CD14-positive monocyte (primary cell): Measurements from ENCODE around the gene TPM1. TPM values are rescaled to one million over a fixed set of nuclear protein-coding genes. Genes with fewer than 3 reads are reported as not detected.
A peak's percentile ranks its signal among the peaks of the same experiment; 100 is the strongest.
"Not testable (repeated sequence)": the region's sequence is repeated elsewhere in the genome, so short reads cannot be mapped to it uniquely, and the experiment has no call there.

Source experiments
- DNase-seq, 3 donors: peaks; one replicate each; pipeline ENCODE4 v3.0.0-alpha.2; 2011 to 2022
- H2AFZ ChIP-seq: 2 replicates; pipeline ENCODE4 v1.6.0; 2012; ENCODE audit warnings: mild to moderate bottlenecking, low read depth, low read length, inconsistent platforms; ENCODE audit not compliant: insufficient read depth, poor library complexity, severe bottlenecking
- H3K27ac ChIP-seq, 2 donors: 1 replicate in 1 of 2; 2 replicates in 1 of 2; pipeline ENCODE4 v1.5.1; 2012 to 2013; ENCODE audit warnings: low read length in 2 of 2, control low read depth in 1 of 2, inconsistent platforms in 1 of 2, low read depth in 1 of 2, mild to moderate bottlenecking in 1 of 2
- H3K27me3 ChIP-seq, 2 donors: one replicate each; pipeline versions ENCODE4 v1.6.0 to v1.6.1; 2011 to 2013; ENCODE audit warnings: low read length in 2 of 2; ENCODE audit not compliant: control insufficient read depth in 2 of 2, insufficient read depth in 2 of 2
- H3K36me3 ChIP-seq, 2 donors: replicated peaks in 1 of 2; 1 replicate in 1 of 2; 2 replicates in 1 of 2; pipeline versions ENCODE4 v1.5.1 to v1.6.1; 2012 to 2013; ENCODE audit warnings: low read length in 2 of 2, control low read depth in 1 of 2, inconsistent platforms in 1 of 2, mild to moderate bottlenecking in 1 of 2; ENCODE audit not compliant: insufficient read depth in 2 of 2, control insufficient read depth in 1 of 2
- H3K4me1 ChIP-seq, 2 donors: 1 replicate in 1 of 2; 2 replicates in 1 of 2; pipeline versions ENCODE4 v1.5.1 to v1.6.1; 2012 to 2013; ENCODE audit warnings: low read length in 2 of 2, control low read depth in 1 of 2, inconsistent platforms in 1 of 2, mild to moderate bottlenecking in 1 of 2, moderate library complexity in 1 of 2; ENCODE audit not compliant: insufficient read depth in 2 of 2, control insufficient read depth in 1 of 2
- H3K4me2 ChIP-seq: replicated peaks from 2 replicates; pipeline ENCODE3; 2012; ENCODE audit warnings: low read length, moderate library complexity, mild to moderate bottlenecking; ENCODE audit not compliant: poor library complexity, severe bottlenecking; ENCODE audit errors: extremely low read depth
- H3K4me3 ChIP-seq, 3 experiments: fragments of 200-600 bp in 1 of 3; sonication (generic) in 1 of 3; replicated peaks in 1 of 3; 1 replicate in 2 of 3; 2 replicates in 1 of 3; pipeline ENCODE4 v1.5.1; 2011 to 2013; ENCODE audit warnings: low read length in 3 of 3, mild to moderate bottlenecking in 3 of 3, control low read depth in 2 of 3, low read depth in 2 of 3, inconsistent platforms in 1 of 3, moderate library complexity in 1 of 3
- H3K79me2 ChIP-seq: 2 replicates; pipeline ENCODE4 v1.6.0; 2012; ENCODE audit warnings: mild to moderate bottlenecking, control low read depth, inconsistent platforms, low read length, moderate library complexity; ENCODE audit not compliant: insufficient read depth
- H3K9ac ChIP-seq: 2 replicates; pipeline ENCODE4 v1.6.0; 2017; ENCODE audit warnings: low read length, mild to moderate bottlenecking; ENCODE audit not compliant: insufficient read depth, poor library complexity, severe bottlenecking
- H3K9me3 ChIP-seq, 2 donors: replicated peaks in 1 of 2; 1 replicate in 1 of 2; 2 replicates in 1 of 2; pipeline versions ENCODE4 v1.5.1 to v1.6.1; 2012 to 2013; ENCODE audit warnings: low read length in 2 of 2, control low read depth in 1 of 2; ENCODE audit not compliant: control insufficient read depth in 1 of 2, insufficient read depth in 1 of 2
- H4K20me1 ChIP-seq: 2 replicates; pipeline ENCODE4 v1.6.0; 2012; ENCODE audit warnings: mild to moderate bottlenecking, low read length, control low read depth, moderate library complexity; ENCODE audit not compliant: insufficient read depth
- H3K27ac Mint-ChIP-seq, 7 donors: one replicate each; pipeline ENCODE4 v1.8.0; 2020; ENCODE audit warnings: mild to moderate bottlenecking in 7 of 7, mixed read lengths in 7 of 7, moderate library complexity in 6 of 7, inconsistent platforms in 2 of 7
- H3K27me3 Mint-ChIP-seq, 3 donors: one replicate each; pipeline ENCODE4 v1.8.0; 2021 to 2022; ENCODE audit warnings: low read depth in 3 of 3, mild to moderate bottlenecking in 3 of 3, mixed read lengths in 3 of 3, moderate library complexity in 3 of 3, inconsistent platforms in 1 of 3
- H3K36me3 Mint-ChIP-seq, 2 donors: one replicate each; pipeline ENCODE4 v1.8.0; 2020; ENCODE audit warnings: mixed read lengths in 2 of 2, inconsistent platforms in 1 of 2, mild to moderate bottlenecking in 1 of 2
- H3K4me1 Mint-ChIP-seq: one replicate; pipeline ENCODE4 v1.8.0; 2020; ENCODE audit warnings: mild to moderate bottlenecking, mixed read lengths
- H3K4me3 Mint-ChIP-seq, 2 donors: one replicate each; pipeline ENCODE4 v1.8.0; 2020; ENCODE audit warnings: mild to moderate bottlenecking in 2 of 2, mixed read lengths in 2 of 2, moderate library complexity in 1 of 2
- H3K9me3 Mint-ChIP-seq, 7 donors: one replicate each; pipeline ENCODE4 v1.8.0; 2020 to 2022; ENCODE audit warnings: mixed read lengths in 7 of 7, mild to moderate bottlenecking in 6 of 7, moderate library complexity in 6 of 7, inconsistent platforms in 2 of 7
- CTCF ChIP-seq: fragments of 200-600 bp; IDR thresholded peaks from one replicate; pipeline ENCODE4 v1.8.0; 2022; ENCODE audit warnings: antibody characterized with exemption, mild to moderate bottlenecking
- WGBS: methylation state at CpG from one replicate; pipeline ENCODE4 v1.1.5; 2013; ENCODE audit warnings: missing lambda C conversion rate; ENCODE audit not compliant: insufficient coverage; 5-methylcytosine and 5-hydroxymethylcytosine counted together
- intact Hi-C, 2 donors: fragments of 100-400 bp; cut with micrococcal nuclease; formaldehyde crosslinking; loops; one replicate each; pipeline versions ENCODE4 v1.15.0 to v1.15.1; 2023
- polyA plus RNA-seq, 3 donors: library from polyadenylated mRNA; depleted of rRNA in 1 of 3; unstranded in 2 of 3; stranded (reverse) in 1 of 3; fragments of 300-500 nt in 2 of 3; fragments of >200 nt in 1 of 3; fragmentation: Illumina TruSeq in 2 of 3; gene quantifications; 1 replicate in 2 of 3; 2 replicates in 1 of 3; pipeline ENCODE4 v1.2.3, GENCODE V29; 2012 to 2021

The TPM1 gene
- polyA plus RNA-seq, 3 donors: 11.7 to 15.9 (median 11.9) TPM

- Histone ChIP-seq H3K4me3 (peak overlapping the region in 2 of 3 experiments; percentile 16 to 46), H3K27ac (peak overlapping the region in 1 of 2 donors; percentile 7), H3K36me3 (no peaks in the 10 kb centered on the region), H2AFZ (peak overlapping the region; percentile 50), H3K27me3 (no peaks in the 10 kb centered on the region), H3K9ac (no peak overlapping the region), H3K9me3 (peaks cover 6 to 12% of the 10 kb centered on the region in 2 donors), H3K4me2 (peak overlapping the region; percentile 55), H3K79me2 (no peaks in the 10 kb centered on the region), H3K4me1 (peaks cover 23% of the 10 kb centered on the region in 2 donors), H4K20me1 (no peaks in the 10 kb centered on the region)
- WGBS: 12% methylated on average over 6 of the region's 7 CpGs
- Mint-ChIP-seq H3K27me3 (peaks cover 0 to 4% (median 2%) of the 10 kb centered on the region in 3 donors), H3K36me3 (peaks cover 0 to 3% of the 10 kb centered on the region in 2 donors), H3K27ac (peak overlapping the region; percentile 42 to 89 (median 78)), H3K9me3 (peaks cover 3 to 16% (median 11%) of the 10 kb centered on the region in 7 donors), H3K4me3 (peak overlapping the region; percentile 67 to 82), H3K4me1 (peaks cover 33% of the 10 kb centered on the region)
- TF ChIP-seq CTCF: no peak
- intact Hi-C loops: no loop called here
- DNase-seq: peak in 2 of 3 donors; percentile 28 to 59
Observed at GRCh38 chr15:63104727-63105126, 62.2 kb downstream of the TPM1 start.

GRCh38 chr15:63105354-63105753 lies 62.8 kb downstream of the TPM1 start:
- peaks cover 6 to 12% of the 10 kb centered on the region in 2 donors for H3K9me3 ChIP-seq
- 28% methylated on average over 4 of the region's 8 CpGs for WGBS
- peak overlapping the region; percentile 55 for H3K4me2 ChIP-seq
- H3K27me3 Mint-ChIP-seq, DNase-seq, H3K9ac ChIP-seq, H4K20me1 ChIP-seq, H3K36me3 Mint-ChIP-seq, H3K36me3 ChIP-seq, H3K79me2 ChIP-seq, intact Hi-C loops, H3K27me3 ChIP-seq: not testable (repeated sequence)
- Mint-ChIP-seq H3K27ac (peak overlapping the region in 6 of 7 donors; percentile 55 to 89 (median 78)), H3K4me1 (peaks cover 33% of the 10 kb centered on the region), H3K9me3 (peaks cover 3 to 16% (median 11%) of the 10 kb centered on the region in 7 donors), H3K4me3 (peak overlapping the region; percentile 67 to 82)
- H3K4me3 ChIP-seq: peak overlapping the region in 2 of 3 experiments; percentile 16 to 46
- H3K27ac ChIP-seq: peak overlapping the region in 1 of 2 donors; percentile 7
- H2AFZ ChIP-seq: peak overlapping the region; percentile 50
- H3K4me1 ChIP-seq: peaks cover 23% of the 10 kb centered on the region in 2 donors
